Liver (tissue), 9 donors: ENCODE measurements around the gene ALK. TPM values are rescaled to one million over a fixed set of nuclear protein-coding genes. Genes with fewer than 3 reads are reported as not detected.

Experiments used
- DNase-seq: peaks from one replicate; pipeline ENCODE4 v3.0.0-alpha.2; 2017; ENCODE audit warnings: low spot score
- H3K27ac ChIP-seq, 2 donors: one replicate each; pipeline ENCODE4 v1.7.0; 2013; ENCODE audit warnings: inconsistent platforms in 2 of 2, low read length in 2 of 2, control low read depth in 1 of 2, low read depth in 1 of 2, mild to moderate bottlenecking in 1 of 2
- H3K27me3 ChIP-seq, 4 donors: one replicate each; pipeline versions ENCODE4 v1.6.1 to v1.7.0; 2013; ENCODE audit warnings: low read length in 3 of 4, inconsistent platforms in 1 of 4, mild to moderate bottlenecking in 1 of 4, moderate library complexity in 1 of 4; ENCODE audit not compliant: control insufficient read depth in 4 of 4, insufficient read depth in 4 of 4
- H3K36me3 ChIP-seq, 4 donors: one replicate each; pipeline versions ENCODE4 v1.6.1 to v1.7.0; 2013; ENCODE audit warnings: low read length in 3 of 4, mild to moderate bottlenecking in 3 of 4, low read depth in 1 of 4, moderate library complexity in 1 of 4; ENCODE audit not compliant: control insufficient read depth in 4 of 4, insufficient read depth in 3 of 4
- H3K4me1 ChIP-seq, 4 donors: one replicate each; pipeline versions ENCODE4 v1.6.1 to v1.7.0; 2013; ENCODE audit warnings: low read length in 3 of 4, mild to moderate bottlenecking in 3 of 4, moderate library complexity in 1 of 4; ENCODE audit not compliant: control insufficient read depth in 4 of 4, insufficient read depth in 4 of 4
- H3K4me3 ChIP-seq, 3 donors: one replicate each; pipeline versions ENCODE4 v1.6.1 to v1.7.0; 2013; ENCODE audit warnings: low read length in 3 of 3, control low read depth in 1 of 3, low read depth in 1 of 3, mild to moderate bottlenecking in 1 of 3
- H3K9ac ChIP-seq, 2 donors: one replicate each; pipeline ENCODE4 v1.7.0; 2013; ENCODE audit warnings: low read length in 2 of 2, mild to moderate bottlenecking in 2 of 2, moderate library complexity in 2 of 2, control low read depth in 1 of 2, low read depth in 1 of 2
- H3K9me3 ChIP-seq, 4 donors: one replicate each; pipeline versions ENCODE4 v1.6.1 to v1.7.0; 2013; ENCODE audit warnings: low read length in 3 of 4; ENCODE audit not compliant: control insufficient read depth in 4 of 4
- EGR1 ChIP-seq, 2 donors: IDR thresholded peaks; 2 replicates each; pipeline ENCODE4 v1.6.1; 2016 to 2018; ENCODE audit warnings: antibody characterized with exemption in 2 of 2, low read depth in 2 of 2
- FOXA1 ChIP-seq: IDR thresholded peaks from 2 replicates; pipeline ENCODE4 v1.6.1; 2016; ENCODE audit warnings: antibody characterized with exemption
- GABPA ChIP-seq, 2 donors: IDR thresholded peaks in 1 of 2; conservative IDR thresholded peaks in 1 of 2; 2 replicates each; pipeline ENCODE4 v1.6.1; 2016; ENCODE audit warnings: antibody characterized with exemption in 2 of 2, mild to moderate bottlenecking in 1 of 2, moderate library complexity in 1 of 2
- HNF4A ChIP-seq, 2 donors: conservative IDR thresholded peaks; 2 replicates each; pipeline ENCODE4 v1.6.1; 2016; ENCODE audit warnings: antibody characterized with exemption in 2 of 2, mild to moderate bottlenecking in 2 of 2
- HNF4G ChIP-seq: IDR thresholded peaks from 2 replicates; pipeline ENCODE4 v1.6.1; 2016; ENCODE audit warnings: antibody characterized with exemption
- JUND ChIP-seq, 2 donors: IDR thresholded peaks; 2 replicates each; pipeline ENCODE4 v1.6.1; 2016; ENCODE audit warnings: antibody characterized with exemption in 2 of 2
- NR2F2 ChIP-seq: IDR thresholded peaks from 2 replicates; pipeline ENCODE4 v1.6.1; 2016; ENCODE audit warnings: antibody characterized with exemption
- RAD21 ChIP-seq, 2 donors: IDR thresholded peaks; 2 replicates each; pipeline ENCODE4 v1.6.1; 2016; ENCODE audit warnings: antibody characterized with exemption in 2 of 2, mild to moderate bottlenecking in 2 of 2
- RXRA ChIP-seq, 2 donors: IDR thresholded peaks; 2 replicates each; pipeline ENCODE4 v1.6.1; 2017 to 2018; ENCODE audit warnings: antibody characterized with exemption in 2 of 2, mild to moderate bottlenecking in 1 of 2
- SP1 ChIP-seq: IDR thresholded peaks from 2 replicates; pipeline ENCODE4 v1.6.1; 2018; ENCODE audit warnings: antibody characterized with exemption, mild to moderate bottlenecking
- TAF1 ChIP-seq: conservative IDR thresholded peaks from 2 replicates; pipeline ENCODE4 v1.6.1; 2016; ENCODE audit warnings: antibody characterized with exemption, mild to moderate bottlenecking
- YY1 ChIP-seq: IDR thresholded peaks from 2 replicates; pipeline ENCODE4 v1.6.1; 2016; ENCODE audit warnings: antibody characterized with exemption, mild to moderate bottlenecking
- ZBTB33 ChIP-seq: IDR thresholded peaks from 2 replicates; pipeline ENCODE4 v1.6.1; 2016; ENCODE audit warnings: antibody characterized with exemption
- WGBS: extraction: QIAGEN DNeasy Blood & Tissue Kit; methylation state at CpG from one replicate; pipeline ENCODE4 v1.1.7; 2013; 5-methylcytosine and 5-hydroxymethylcytosine counted together
- polyA plus RNA-seq, 2 donors: library from polyadenylated mRNA; stranded (reverse) in 1 of 2; unstranded in 1 of 2; fragments of 200-250 nt in 1 of 2; fragments of >200 nt in 1 of 2; fragmentation: Nextera tagmentation in 1 of 2; extraction: Ambion mirVana in 1 of 2; gene quantifications; one replicate each; pipeline versions ENCODE4 v1.2.1 to v1.2.3, GENCODE V29; 2013 to 2015
- total RNA-seq, 2 donors: library from RNA; depleted of rRNA; stranded (reverse); fragments of >200 nt; gene quantifications; one replicate each; pipeline ENCODE4 v1.2.3, GENCODE V29; 2014
- TF ChIP-seq, protein P1 (sequence below): IDR thresholded peaks from 2 replicates; pipeline ENCODE4 v1.6.1; 2016; ENCODE audit warnings: antibody characterized with exemption
- TF ChIP-seq, protein P2 (sequence below): IDR thresholded peaks from 2 replicates; pipeline ENCODE4 v1.6.1; 2016; ENCODE audit warnings: antibody characterized with exemption, mild to moderate bottlenecking
- donor health status: healthy.
- donor health status: healthy.
- donor health status: healthy.
- donor health status: healthy.
- donor health status: healthy.

The ALK gene
- total and polyA plus RNA-seq, 4 donors: under 0.01 TPM; not detected in 3

DNA sequence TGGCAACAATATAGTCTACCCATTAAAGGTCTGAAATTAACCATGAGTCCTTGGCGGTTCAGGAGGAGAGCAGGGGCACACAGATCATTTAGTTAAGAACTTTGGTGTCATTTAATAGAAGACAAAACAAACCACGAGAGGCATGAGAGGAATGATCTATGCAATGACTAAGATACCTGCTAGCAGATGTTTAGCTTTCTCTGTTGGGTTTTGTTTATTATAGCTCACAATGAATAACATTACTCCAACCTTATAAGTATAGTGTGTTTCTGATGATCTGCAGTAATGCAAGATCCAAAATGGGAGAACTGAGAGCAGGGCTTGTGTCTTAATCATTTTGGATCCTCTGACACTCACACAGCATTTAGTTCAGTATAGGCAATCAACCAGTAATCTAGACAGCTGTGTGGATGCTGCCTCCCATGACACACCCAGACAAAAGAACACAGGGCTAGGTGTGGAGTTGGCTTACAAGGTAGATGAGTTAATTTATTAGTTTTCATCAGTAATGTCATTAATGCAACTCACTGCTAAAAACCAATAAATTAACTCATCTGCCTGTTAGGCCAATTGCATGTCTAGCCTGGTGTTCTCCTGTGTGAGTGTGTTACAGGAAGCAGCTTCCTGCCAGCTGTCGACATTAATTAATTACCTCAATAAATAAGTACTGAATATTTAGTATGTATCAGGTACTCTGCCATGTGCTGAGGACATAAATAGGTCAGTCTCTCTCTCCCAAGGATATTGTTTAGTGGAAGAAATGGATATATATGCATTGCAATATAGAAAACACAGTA lies 713.8 kb downstream of the ALK start:
- 87% methylated on average over 3 of the region's 3 CpGs for WGBS
- TF ChIP-seq, protein P1, sequence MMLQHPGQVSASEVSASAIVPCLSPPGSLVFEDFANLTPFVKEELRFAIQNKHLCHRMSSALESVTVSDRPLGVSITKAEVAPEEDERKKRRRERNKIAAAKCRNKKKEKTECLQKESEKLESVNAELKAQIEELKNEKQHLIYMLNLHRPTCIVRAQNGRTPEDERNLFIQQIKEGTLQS: no peak
- TF ChIP-seq, protein P2, sequence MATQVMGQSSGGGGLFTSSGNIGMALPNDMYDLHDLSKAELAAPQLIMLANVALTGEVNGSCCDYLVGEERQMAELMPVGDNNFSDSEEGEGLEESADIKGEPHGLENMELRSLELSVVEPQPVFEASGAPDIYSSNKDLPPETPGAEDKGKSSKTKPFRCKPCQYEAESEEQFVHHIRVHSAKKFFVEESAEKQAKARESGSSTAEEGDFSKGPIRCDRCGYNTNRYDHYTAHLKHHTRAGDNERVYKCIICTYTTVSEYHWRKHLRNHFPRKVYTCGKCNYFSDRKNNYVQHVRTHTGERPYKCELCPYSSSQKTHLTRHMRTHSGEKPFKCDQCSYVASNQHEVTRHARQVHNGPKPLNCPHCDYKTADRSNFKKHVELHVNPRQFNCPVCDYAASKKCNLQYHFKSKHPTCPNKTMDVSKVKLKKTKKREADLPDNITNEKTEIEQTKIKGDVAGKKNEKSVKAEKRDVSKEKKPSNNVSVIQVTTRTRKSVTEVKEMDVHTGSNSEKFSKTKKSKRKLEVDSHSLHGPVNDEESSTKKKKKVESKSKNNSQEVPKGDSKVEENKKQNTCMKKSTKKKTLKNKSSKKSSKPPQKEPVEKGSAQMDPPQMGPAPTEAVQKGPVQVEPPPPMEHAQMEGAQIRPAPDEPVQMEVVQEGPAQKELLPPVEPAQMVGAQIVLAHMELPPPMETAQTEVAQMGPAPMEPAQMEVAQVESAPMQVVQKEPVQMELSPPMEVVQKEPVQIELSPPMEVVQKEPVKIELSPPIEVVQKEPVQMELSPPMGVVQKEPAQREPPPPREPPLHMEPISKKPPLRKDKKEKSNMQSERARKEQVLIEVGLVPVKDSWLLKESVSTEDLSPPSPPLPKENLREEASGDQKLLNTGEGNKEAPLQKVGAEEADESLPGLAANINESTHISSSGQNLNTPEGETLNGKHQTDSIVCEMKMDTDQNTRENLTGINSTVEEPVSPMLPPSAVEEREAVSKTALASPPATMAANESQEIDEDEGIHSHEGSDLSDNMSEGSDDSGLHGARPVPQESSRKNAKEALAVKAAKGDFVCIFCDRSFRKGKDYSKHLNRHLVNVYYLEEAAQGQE: no peak
- TF ChIP-seq ZBTB33 (no peak), RAD21 (IDR thresholded peaks at IDR 0.05) (no peak), NR2F2 (no peak), YY1 (no peak), EGR1 (IDR thresholded peaks at IDR 0.05; ENCODE audit: low read depth in 2 of 2) (no peak), HNF4G (no peak), SP1 (no peak), FOXA1 (no peak), GABPA (IDR thresholded peaks at IDR 0.05 in 1 of 2, conservative IDR thresholded peaks at IDR 0.05 in 1 of 2) (no peak), TAF1 (no peak)
- no peaks in the 10 kb centered on the region for H3K27me3 ChIP-seq
- DNase-seq: no peak
- H3K27ac ChIP-seq: no peak overlapping the region
- H3K36me3 ChIP-seq: no peaks in the 10 kb centered on the region
- H3K4me1 ChIP-seq: no peaks in the 10 kb centered on the region
- no peak overlapping the region for H3K4me3 ChIP-seq
- H3K9ac ChIP-seq: no peak overlapping the region
- no peaks in the 10 kb centered on the region for H3K9me3 ChIP-seq

- H3K27ac ChIP-seq: no peak overlapping the region
- no peak for TF ChIP-seq JUND (IDR thresholded peaks at IDR 0.05)
- no peak for TF ChIP-seq HNF4A (conservative IDR thresholded peaks at IDR 0.05)
- no peak for TF ChIP-seq RXRA (IDR thresholded peaks at IDR 0.05)
- TF ChIP-seq FOXA1: no peak
- no peak for TF ChIP-seq SP1
- TF ChIP-seq HNF4G: no peak
- TF ChIP-seq RAD21 (IDR thresholded peaks at IDR 0.05): no peak
- TF ChIP-seq EGR1 (IDR thresholded peaks at IDR 0.05; ENCODE audit: low read depth in 2 of 2): no peak
- TF ChIP-seq, protein P2: no peak
- TF ChIP-seq, protein P1: no peak
- WGBS: 78% methylated on average over 5 of the region's 5 CpGs
These were observed 714.4 kb downstream of the ALK start for GRCh38 chr2:29206941-29207340.

More at GRCh38 chr2:29206941-29207340, 714.4 kb downstream of the ALK start:
- Histone ChIP-seq H3K4me3 (no peak overlapping the region), H3K27me3 (no peaks in the 10 kb centered on the region), H3K9me3 (no peaks in the 10 kb centered on the region), H3K9ac (no peak overlapping the region), H3K36me3 (no peaks in the 10 kb centered on the region), H3K4me1 (no peaks in the 10 kb centered on the region)
- no peak for DNase-seq
